CD4-positive, alpha-beta T cell treated with Interleukin-17A for 1 hour (primary cell): ENCODE measurements around the gene PPIP5K1.

Experiments used
- DNase-seq: peaks from one replicate; pipeline ENCODE4 v3.0.0-alpha.2; 2020

The PPIP5K1 gene

GRCh38 chr15:43487271-43487895 is 102.6 kb downstream of the PPIP5K1 start:
- DNase-seq = no peak

GRCh38 chr15:43484455-43484854 is 105.6 kb downstream of the PPIP5K1 start:
- DNase-seq = no peak
